H1 (cell line): ENCODE measurements around the gene CCDC159. TPM values are rescaled to one million over a fixed set of nuclear protein-coding genes. Genes with fewer than 3 reads are reported as not detected.

ENCODE experiments used
- CTCF ChIA-PET: fragments of 300-600 bp; sonication (Branson Sonifier 250); formaldehyde crosslinking; loops from one replicate; lab custom pipeline; 2021; ENCODE audit not compliant: partially characterized antibody; lab: Charles Lee
- POLR2A ChIA-PET: fragments of 300-600 bp; sonication (Branson Sonifier 250); formaldehyde crosslinking; loops from one replicate; lab custom pipeline; 2021; ENCODE audit warnings: inconsistent platforms; ENCODE audit not compliant: partially characterized antibody; lab: Charles Lee
- DNase-seq, 2 experiments: peaks; one replicate each; pipeline versions ENCODE4 v3.0.0 to v3.0.0-alpha.2; 2010 to 2022; ENCODE audit warnings: low spot score in 2 of 2, low read depth in 1 of 2, mixed read lengths in 1 of 2
- FAIRE-seq: peaks from 2 replicates; lab custom pipeline; 2011; peaks lifted over from hg19 to GRCh38; lab: Jason Lieb, UNC
- H2AFZ ChIP-seq: 2 replicates; pipeline ENCODE4 v1.8.1; 2012; ENCODE audit warnings: low read length, inconsistent platforms
- H2AK5ac ChIP-seq: 2 replicates; pipeline ENCODE4 v1.6.1; 2013; ENCODE audit warnings: low read depth, low read length
- H2BK120ac ChIP-seq: replicated peaks from 2 replicates; pipeline ENCODE3; 2013; ENCODE audit warnings: low read depth, low read length, inconsistent platforms
- H2BK12ac ChIP-seq: 2 replicates; pipeline ENCODE4 v1.6.1; 2013; ENCODE audit warnings: low read depth, low read length
- H2BK15ac ChIP-seq: 2 replicates; pipeline ENCODE4 v1.6.1; 2013; ENCODE audit warnings: low read length
- H2BK20ac ChIP-seq: 2 replicates; pipeline ENCODE4 v1.6.1; 2013; ENCODE audit warnings: low read length
- H2BK5ac ChIP-seq: 2 replicates; pipeline ENCODE4 v1.6.1; 2013; ENCODE audit warnings: low read depth, low read length
- H3K14ac ChIP-seq: 2 replicates; pipeline ENCODE4 v1.6.1; 2013; ENCODE audit warnings: inconsistent platforms; ENCODE audit not compliant: insufficient read length
- H3K18ac ChIP-seq: 2 replicates; pipeline ENCODE4 v1.6.1; 2013; ENCODE audit warnings: low read length; ENCODE audit errors: extremely low read depth
- H3K23ac ChIP-seq: 2 replicates; pipeline ENCODE4 v1.6.1; 2013; ENCODE audit warnings: inconsistent platforms; ENCODE audit not compliant: insufficient read length
- H3K23me2 ChIP-seq: 2 replicates; pipeline ENCODE4 v1.6.1; 2013; ENCODE audit warnings: low read depth, low read length
- H3K27ac ChIP-seq: 2 replicates; pipeline ENCODE4 v1.6.1; 2011; ENCODE audit warnings: low read depth, low read length, inconsistent platforms
- H3K27me3 ChIP-seq, 4 experiments: replicated peaks in 1 of 4; 1 replicate in 1 of 4; 2 replicates in 3 of 4; pipeline versions ENCODE4 v1.6.1 to v1.8.1; 2011 to 2013; ENCODE audit warnings: low read length in 3 of 4, mild to moderate bottlenecking in 3 of 4, inconsistent platforms in 2 of 4, mixed read lengths in 2 of 4, moderate library complexity in 1 of 4; ENCODE audit not compliant: control insufficient read depth in 3 of 4, insufficient read depth in 3 of 4; ENCODE audit errors: extremely low read depth in 1 of 4
- H3K36me3 ChIP-seq, 4 experiments: 2 replicates each; pipeline versions ENCODE4 v1.6.1 to v1.8.1; 2011 to 2013; ENCODE audit warnings: mild to moderate bottlenecking in 4 of 4, low read length in 3 of 4, moderate library complexity in 2 of 4, control low read depth in 1 of 4, inconsistent platforms in 1 of 4; ENCODE audit not compliant: insufficient read depth in 4 of 4, control insufficient read depth in 2 of 4
- H3K4ac ChIP-seq: replicated peaks from 2 replicates; pipeline ENCODE3; 2013; ENCODE audit warnings: low read length, low read depth, mixed read lengths, inconsistent platforms; ENCODE audit not compliant: insufficient read length
- H3K4me1 ChIP-seq, 4 experiments: replicated peaks in 1 of 4; 1 replicate in 1 of 4; 2 replicates in 3 of 4; pipeline versions ENCODE4 v1.6.1 to v1.8.1; 2011 to 2013; ENCODE audit warnings: low read length in 3 of 4, inconsistent platforms in 2 of 4, mixed read lengths in 1 of 4; ENCODE audit not compliant: insufficient read depth in 4 of 4, control insufficient read depth in 3 of 4
- H3K4me2 ChIP-seq, 2 experiments: 2 replicates each; pipeline versions ENCODE4 v1.6.1 to v1.8.1; 2011 to 2013; ENCODE audit warnings: low read depth in 2 of 2, low read length in 2 of 2, control low read depth in 1 of 2, inconsistent platforms in 1 of 2, mild to moderate bottlenecking in 1 of 2; ENCODE audit not compliant: insufficient read depth in 1 of 2
- H3K4me3 ChIP-seq, 4 experiments: fragments of 200-600, 300-600 bp in 1 of 4; sonication (generic), shearing (Covaris generic), sonication (Bioruptor Twin) in 1 of 4; 2 replicates each; pipeline versions ENCODE4 v1.5.1 to v1.8.1; 2011 to 2016; ENCODE audit warnings: low read length in 4 of 4, low read depth in 3 of 4, control low read depth in 2 of 4, inconsistent platforms in 2 of 4, mild to moderate bottlenecking in 2 of 4, mixed read lengths in 1 of 4, moderate library complexity in 1 of 4; ENCODE audit not compliant: insufficient read depth in 2 of 4; ENCODE audit errors: extremely low read depth in 1 of 4
- H3K56ac ChIP-seq: replicated peaks from 2 replicates; pipeline ENCODE3; 2013; ENCODE audit warnings: low read depth, mild to moderate bottlenecking, mixed read lengths, low read length, inconsistent platforms; ENCODE audit not compliant: insufficient read length
- H3K79me1 ChIP-seq: 2 replicates; pipeline ENCODE4 v1.6.1; 2013; ENCODE audit warnings: low read depth, low read length, control low read depth
- H3K79me2 ChIP-seq, 2 experiments: 2 replicates each; pipeline versions ENCODE4 v1.6.1 to v1.8.1; 2012 to 2013; ENCODE audit warnings: low read length in 2 of 2, mild to moderate bottlenecking in 2 of 2, inconsistent platforms in 1 of 2; ENCODE audit not compliant: insufficient read depth in 2 of 2, control insufficient read depth in 1 of 2
- H3K9ac ChIP-seq, 4 experiments: replicated peaks in 1 of 4; 1 replicate in 1 of 4; 2 replicates in 3 of 4; pipeline versions ENCODE4 v1.6.1 to v1.8.1; 2011 to 2013; ENCODE audit warnings: low read depth in 3 of 4, low read length in 3 of 4, control low read depth in 2 of 4, mild to moderate bottlenecking in 2 of 4, moderate library complexity in 2 of 4, inconsistent platforms in 1 of 4; ENCODE audit errors: extremely low read depth in 1 of 4
- H3K9me3 ChIP-seq, 2 experiments: 2 replicates each; pipeline versions ENCODE4 v1.6.1 to v1.8.1; 2012 to 2013; ENCODE audit warnings: mild to moderate bottlenecking in 2 of 2, moderate library complexity in 2 of 2, control low read depth in 1 of 2, inconsistent platforms in 1 of 2, low read depth in 1 of 2, low read length in 1 of 2, mixed read lengths in 1 of 2; ENCODE audit not compliant: insufficient read depth in 2 of 2
- H4K20me1 ChIP-seq, 2 experiments: replicated peaks in 1 of 2; 2 replicates each; pipeline versions ENCODE3 to v1.8.1; 2011 to 2013; ENCODE audit warnings: inconsistent platforms in 2 of 2, low read length in 2 of 2, mild to moderate bottlenecking in 1 of 2; ENCODE audit not compliant: insufficient read depth in 2 of 2, control insufficient read depth in 1 of 2
- H4K5ac ChIP-seq: 2 replicates; pipeline ENCODE4 v1.6.1; 2013; ENCODE audit warnings: low read length, low read depth, mixed read lengths, inconsistent platforms; ENCODE audit not compliant: insufficient read length
- H4K8ac ChIP-seq: 2 replicates; pipeline ENCODE4 v1.8.0; 2013; ENCODE audit warnings: mild to moderate bottlenecking, moderate library complexity, low read length, inconsistent platforms; ENCODE audit not compliant: insufficient read depth; ENCODE audit errors: extremely low read depth
- H4K91ac ChIP-seq: replicated peaks from 2 replicates; pipeline ENCODE3; 2013; ENCODE audit warnings: low read length, mixed read lengths, inconsistent platforms; ENCODE audit not compliant: insufficient read length
- HDAC2 ChIP-seq, 2 experiments: fragments of 300-600 bp in 1 of 2; sonication (generic) in 1 of 2; IDR thresholded peaks; 2 replicates each; pipeline ENCODE4 v1.6.1; 2011 to 2012; ENCODE audit warnings: low read depth in 2 of 2, low read length in 2 of 2, mild to moderate bottlenecking in 2 of 2, moderate library complexity in 2 of 2, borderline replicate concordance in 1 of 2, inconsistent platforms in 1 of 2
- HDAC6 ChIP-seq: IDR thresholded peaks from one replicate; pipeline ENCODE4 v1.7.1; 2012; ENCODE audit warnings: low read depth, mild to moderate bottlenecking, inconsistent platforms, low read length, moderate library complexity
- MAFK ChIP-seq: IDR thresholded peaks from 2 replicates; pipeline ENCODE4 v1.6.1; 2012; ENCODE audit warnings: low read depth, mild to moderate bottlenecking, improper control_type of control experiment, low read length
- NANOG ChIP-seq: IDR thresholded peaks from 2 replicates; pipeline ENCODE4 v1.6.1; 2011; ENCODE audit warnings: low read length, low read depth, mild to moderate bottlenecking, inconsistent platforms; ENCODE audit not compliant: insufficient read depth, poor library complexity, severe bottlenecking
- PHF8 ChIP-seq: fragments of 200-600 bp; sonication (generic); conservative IDR thresholded peaks from 2 replicates; pipeline ENCODE4 v1.7.1; 2012; ENCODE audit warnings: low read depth, mild to moderate bottlenecking, inconsistent platforms, low read length, moderate library complexity
- RBBP5 ChIP-seq: IDR thresholded peaks from 2 replicates; pipeline ENCODE4 v1.7.1; 2012; ENCODE audit warnings: low read depth, mild to moderate bottlenecking, inconsistent platforms, low read length, moderate library complexity, borderline replicate concordance
- RNF2 ChIP-seq: fragments of 200-900, 300-1000 bp; sonication (generic); IDR thresholded peaks from 2 replicates; pipeline ENCODE4 v1.7.1; 2016; ENCODE audit warnings: borderline replicate concordance, low read depth, mild to moderate bottlenecking, antibody characterized with exemption, low read length; ENCODE audit not compliant: poor library complexity, severe bottlenecking; ENCODE audit errors: missing control alignments
- SIRT6 ChIP-seq: IDR thresholded peaks from one replicate; pipeline ENCODE4 v1.7.1; 2012; ENCODE audit warnings: low read length, inconsistent platforms
- SIX5 ChIP-seq: IDR thresholded peaks from 2 replicates; pipeline ENCODE4 v1.6.1; 2011; ENCODE audit warnings: mild to moderate bottlenecking, low read depth, low read length
- SP2 ChIP-seq: IDR thresholded peaks from 2 replicates; pipeline ENCODE4 v1.6.1; 2012; ENCODE audit warnings: mild to moderate bottlenecking, low read length, inconsistent platforms
- WGBS, 2 experiments: shearing (Covaris generic) in 1 of 2; methylation state at CpG; one replicate each; pipeline versions ENCODE4 v1.1.6 to v1.1.7; 2013 to 2015; ENCODE audit warnings: low lambda C conversion rate in 2 of 2, mixed read lengths in 2 of 2, inconsistent platforms in 1 of 2, low coverage in 1 of 2, missing lambda C conversion rate in 1 of 2; ENCODE audit not compliant: insufficient replicate concordance in 2 of 2, insufficient coverage in 1 of 2, insufficient read length in 1 of 2; ENCODE audit errors: extremely low coverage in 1 of 2, missing lambda C conversion rate in 1 of 2; 5-methylcytosine and 5-hydroxymethylcytosine counted together
- polyA plus RNA-seq, 7 experiments: library from polyadenylated mRNA; depleted of rRNA in 3 of 7; stranded (reverse) in 5 of 7; unstranded in 2 of 7; fragments of >200 nt in 5 of 7; fragments of 200-250 nt in 2 of 7; gene quantifications; 1 replicate in 5 of 7; 2 replicates in 1 of 7; 4 replicates in 1 of 7; pipeline versions ENCODE4 v1.2.1 to v1.2.3, GENCODE V29; 2011 to 2013; ENCODE audit warnings: missing spikeins in 2 of 7, mixed read lengths in 2 of 7
- total RNA-seq: library from RNA; stranded (reverse); fragmentation: NEBNext Ultra II Directional; extraction: Animal tissue kit (Norgen Biotek cat#: 25700); gene quantifications from 2 replicates; pipeline ENCODE4 v1.2.1, GENCODE V29; 2021

The CCDC159 gene
- total and polyA plus RNA-seq, 2 of the 8 experiments (the other 6 are each of a cell fraction or from before 2014, with no cell fraction given) = 4.0 to 5.4 TPM

DNA sequence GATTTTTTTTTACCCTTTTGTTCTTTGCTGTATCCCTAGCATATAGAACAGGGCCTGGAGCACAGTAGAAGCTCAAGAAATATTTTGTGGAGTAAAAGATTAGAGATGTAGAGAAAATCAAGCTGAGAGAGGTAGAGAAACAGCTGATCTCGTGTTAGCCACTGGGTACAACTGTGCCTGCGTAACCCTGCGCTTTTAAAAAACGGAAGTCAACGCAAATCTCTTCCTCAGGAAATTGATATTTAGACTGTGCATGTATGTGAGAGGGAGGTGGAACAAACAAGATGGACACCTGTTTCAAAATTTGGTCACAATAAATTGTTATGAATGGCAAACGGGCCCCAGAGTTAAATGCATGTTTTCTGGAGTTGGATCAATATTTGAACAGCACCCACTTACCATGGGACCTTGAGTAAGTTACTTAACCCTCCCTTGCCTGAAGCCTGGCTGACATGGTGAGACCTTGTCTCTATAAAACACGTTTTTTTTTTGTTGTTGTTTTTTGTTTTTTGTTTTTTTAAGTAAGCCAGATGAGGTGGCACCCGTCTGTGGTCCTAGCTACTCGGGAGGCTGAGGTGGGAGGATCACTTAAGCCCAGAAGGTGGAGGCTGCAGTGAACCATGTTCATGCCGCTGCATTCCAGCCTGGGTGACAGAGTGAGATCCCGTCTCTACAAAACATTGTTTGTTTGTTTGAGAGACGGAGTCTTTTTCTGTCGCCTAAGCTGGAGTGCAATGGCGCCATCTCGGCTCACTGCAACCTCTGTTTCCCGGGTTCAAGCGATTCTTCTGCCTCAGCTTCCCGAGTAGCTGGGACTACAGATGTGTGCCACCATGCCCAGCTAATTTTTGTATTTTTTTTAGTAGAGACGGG lies 41.1 kb downstream of the CCDC159 start:
- no peak overlapping the region for H3K9ac ChIP-seq
- WGBS, 2 experiments = 91% methylated on average over 19 of the region's 19 CpGs; no CpG with 5 or more reads in 1 of the 2 experiments
- H3K4me2 ChIP-seq = no peak overlapping the region
- peaks cover 0 to 3% (median 0%) of the 10 kb centered on the region in 4 experiments; a peak in 2 of 7 replicates for H3K4me1 ChIP-seq
- ChIA-PET POLR2A (interaction anchor here (0.9 to 2.9 kb wide), 7 partner anchors 9 to 32 kb away, joined by 3 to 10 read pairs (median 4); partner anchors contain the start of genes RGL3 and SWSAP1), CTCF (interaction anchor here (0.6 to 16.8 kb wide), 8 partner anchors 9 to 743 kb away, joined by 3 to 197 read pairs (median 4); partner anchors contain the start of genes CCDC159, ODAD3, PRKCSH and RGL3)
- TF ChIP-seq NANOG = no peak
- TF ChIP-seq PHF8 = no peak
- no peak for TF ChIP-seq RNF2
- TF ChIP-seq HDAC6 = no peak
- no peak for TF ChIP-seq HDAC2 (IDR thresholded peaks at IDR 0.05; ENCODE audit: borderline replicate concordance in 1 of 2, low read depth in 2 of 2, low read length in 2 of 2)
- TF ChIP-seq SIRT6 = no peak
- TF ChIP-seq SIX5 = no peak
- TF ChIP-seq MAFK = no peak
- TF ChIP-seq RBBP5 = no peak
- TF ChIP-seq SP2 = no peak
- peaks cover 7% of the 10 kb centered on the region; the same call in 1 of the 2 replicates for H3K23me2 ChIP-seq
- no peaks in the 10 kb centered on the region for H3K27me3 ChIP-seq
- no peak overlapping the region for H2AFZ ChIP-seq
- no peak overlapping the region for H3K14ac ChIP-seq
- H3K23ac ChIP-seq = no peak overlapping the region
- no peaks in the 10 kb centered on the region for H4K20me1 ChIP-seq
- H3K79me2 ChIP-seq = no peaks in the 10 kb centered on the region
- H4K91ac ChIP-seq = no peak overlapping the region
- H2BK20ac ChIP-seq = no peak overlapping the region
- no peak overlapping the region for H3K18ac ChIP-seq
- H3K4me3 ChIP-seq = no peak overlapping the region
- FAIRE-seq (no peak), DNase-seq (no peak)
- no peak overlapping the region for H2BK120ac ChIP-seq
- no peak overlapping the region for H2BK15ac ChIP-seq
- H3K56ac ChIP-seq = no peak overlapping the region
- H4K5ac ChIP-seq = no peak overlapping the region
- no peak overlapping the region for H4K8ac ChIP-seq
- H3K79me1 ChIP-seq = no peaks in the 10 kb centered on the region
- H3K36me3 ChIP-seq = no peaks in the 10 kb centered on the region
- no peak overlapping the region for H3K27ac ChIP-seq
- no peak overlapping the region for H2BK12ac ChIP-seq
- H2AK5ac ChIP-seq = no peak overlapping the region
- H3K4ac ChIP-seq = no peak overlapping the region
- no peak overlapping the region for H2BK5ac ChIP-seq
- H3K9me3 ChIP-seq = peaks cover 0 to 3% of the 10 kb centered on the region in 2 experiments; a peak in 2 of 4 replicates
